Coronary artery (tissue), 2 donors: Measurements from ENCODE around the gene CAMK1.
A peak's percentile ranks its signal among the peaks of the same experiment; 100 is the strongest.

Source experiments
- DNase-seq: peaks from one replicate; pipeline ENCODE4 v3.0.0-alpha.2; 2017; ENCODE audit warnings: low spot score
- H3K27ac ChIP-seq, 2 donors: fragments of 200-600 bp; sonication (generic); one replicate each; pipeline ENCODE4 v1.5.1; 2016 to 2019
- H3K4me3 ChIP-seq: fragments of 200-600 bp; sonication (generic); 2 replicates; pipeline ENCODE4 v1.5.1; 2016; ENCODE audit warnings: mild to moderate bottlenecking, moderate library complexity
- TF ChIP-seq, protein P1 (sequence below): fragments of 200-600 bp; sonication (generic); IDR thresholded peaks from one replicate; pipeline ENCODE4 v1.5.1; 2019; ENCODE audit warnings: antibody characterized with exemption

The CAMK1 gene

DNA sequence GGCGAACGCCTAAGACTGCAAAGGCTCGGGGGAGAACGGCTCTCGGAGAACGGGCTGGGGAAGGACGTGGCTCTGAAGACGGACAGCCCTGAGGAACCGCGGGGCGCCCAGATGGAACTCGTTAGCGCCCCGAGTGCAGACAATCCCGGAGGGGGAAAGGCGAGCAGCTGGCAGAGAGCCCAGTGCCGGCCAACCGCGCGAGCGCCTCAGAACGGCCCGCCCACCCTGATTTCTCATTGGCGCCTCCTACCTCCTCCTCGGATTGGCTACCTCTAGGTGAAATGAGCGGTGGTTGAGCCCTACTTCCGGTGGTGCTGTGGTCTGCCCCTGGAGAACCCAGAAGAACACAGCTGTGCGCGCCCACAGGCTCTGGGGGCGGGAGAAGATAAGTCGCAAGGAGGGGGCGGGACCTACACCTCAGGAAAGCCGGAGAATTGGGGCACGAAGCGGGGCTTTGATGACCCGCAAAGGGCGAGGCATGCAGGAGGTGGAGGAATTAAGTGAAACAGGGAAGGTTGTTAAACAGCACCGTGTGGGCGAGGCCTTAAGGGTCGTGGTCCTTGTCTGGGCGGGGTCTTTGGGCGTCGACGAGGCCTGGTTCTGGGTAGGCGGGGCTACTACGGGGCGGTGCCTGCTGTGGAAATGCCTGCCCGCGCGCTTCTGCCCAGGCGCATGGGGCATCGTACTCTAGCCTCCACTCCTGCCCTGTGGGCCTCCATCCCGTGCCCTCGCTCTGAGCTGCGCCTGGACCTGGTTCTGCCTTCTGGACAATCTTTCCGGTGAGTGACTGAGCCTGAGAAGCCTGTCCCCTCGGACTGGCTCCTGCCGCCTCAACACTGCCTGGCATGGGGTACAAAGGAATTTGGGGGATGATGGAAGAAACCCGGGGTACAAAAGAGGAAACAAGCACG is 19.8 kb downstream of the CAMK1 start, which contains the start of gene OGG1:
Gene OGG1, plus strand, starts transcription at position 308 of the 911 bp plus-strand sequence. Its CDS starts 335 bp downstream, at position 643.
- Histone ChIP-seq H3K4me3 (peak within 1 kb of the TSS; percentile 77), H3K27ac (peak within 1 kb of the TSS; percentile 42 to 94)
- TF ChIP-seq, protein P1, sequence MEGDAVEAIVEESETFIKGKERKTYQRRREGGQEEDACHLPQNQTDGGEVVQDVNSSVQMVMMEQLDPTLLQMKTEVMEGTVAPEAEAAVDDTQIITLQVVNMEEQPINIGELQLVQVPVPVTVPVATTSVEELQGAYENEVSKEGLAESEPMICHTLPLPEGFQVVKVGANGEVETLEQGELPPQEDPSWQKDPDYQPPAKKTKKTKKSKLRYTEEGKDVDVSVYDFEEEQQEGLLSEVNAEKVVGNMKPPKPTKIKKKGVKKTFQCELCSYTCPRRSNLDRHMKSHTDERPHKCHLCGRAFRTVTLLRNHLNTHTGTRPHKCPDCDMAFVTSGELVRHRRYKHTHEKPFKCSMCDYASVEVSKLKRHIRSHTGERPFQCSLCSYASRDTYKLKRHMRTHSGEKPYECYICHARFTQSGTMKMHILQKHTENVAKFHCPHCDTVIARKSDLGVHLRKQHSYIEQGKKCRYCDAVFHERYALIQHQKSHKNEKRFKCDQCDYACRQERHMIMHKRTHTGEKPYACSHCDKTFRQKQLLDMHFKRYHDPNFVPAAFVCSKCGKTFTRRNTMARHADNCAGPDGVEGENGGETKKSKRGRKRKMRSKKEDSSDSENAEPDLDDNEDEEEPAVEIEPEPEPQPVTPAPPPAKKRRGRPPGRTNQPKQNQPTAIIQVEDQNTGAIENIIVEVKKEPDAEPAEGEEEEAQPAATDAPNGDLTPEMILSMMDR = no peak
- peak; percentile 99 for DNase-seq

DNA sequence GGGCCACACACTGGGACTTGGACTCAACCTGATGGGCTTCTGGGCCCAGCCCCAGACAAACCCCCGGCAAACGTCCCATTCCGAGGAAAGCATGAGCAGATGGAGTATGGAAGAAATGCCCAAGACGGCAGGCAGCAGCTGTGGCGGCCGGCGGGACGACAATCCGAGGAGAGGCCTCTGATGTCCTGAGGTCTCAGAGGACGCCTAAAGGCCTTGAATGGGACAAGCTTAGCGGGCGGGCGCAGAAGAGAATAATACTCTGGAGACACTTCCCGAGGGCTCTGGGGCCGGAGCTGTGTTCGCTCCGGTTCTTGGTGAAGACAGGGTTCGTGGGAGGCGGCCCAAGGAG is 20.5 kb downstream of the CAMK1 start:
- H3K4me3 ChIP-seq = peak overlapping the region; percentile 77
- DNase-seq = no peak
- H3K27ac ChIP-seq = peak overlapping the region; percentile 42 to 94
- TF ChIP-seq, protein P1 = no peak

DNA sequence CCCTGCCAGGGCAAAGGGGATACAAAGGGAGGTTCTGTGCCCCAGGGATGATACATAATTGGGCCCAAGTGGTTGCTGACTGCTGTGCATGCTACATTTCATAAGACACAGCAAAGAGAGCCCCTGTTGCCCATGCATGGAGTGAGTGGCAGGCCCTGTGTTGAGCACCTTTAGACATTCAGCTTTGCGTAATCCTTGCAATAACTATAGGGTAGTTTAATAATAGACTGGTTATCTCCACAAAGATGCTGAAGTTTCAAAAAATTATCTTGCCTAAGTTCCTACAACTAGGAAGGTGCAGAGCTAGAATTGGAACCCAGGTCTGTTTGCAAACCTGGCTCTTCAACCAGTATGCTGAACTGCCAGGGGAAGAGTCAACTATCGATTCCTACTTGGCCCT is 21.7 kb downstream of the CAMK1 start:
- DNase-seq = no peak
- H3K27ac ChIP-seq = no peak overlapping the region
- H3K4me3 ChIP-seq = no peak overlapping the region
- TF ChIP-seq, protein P1 = no peak

DNA sequence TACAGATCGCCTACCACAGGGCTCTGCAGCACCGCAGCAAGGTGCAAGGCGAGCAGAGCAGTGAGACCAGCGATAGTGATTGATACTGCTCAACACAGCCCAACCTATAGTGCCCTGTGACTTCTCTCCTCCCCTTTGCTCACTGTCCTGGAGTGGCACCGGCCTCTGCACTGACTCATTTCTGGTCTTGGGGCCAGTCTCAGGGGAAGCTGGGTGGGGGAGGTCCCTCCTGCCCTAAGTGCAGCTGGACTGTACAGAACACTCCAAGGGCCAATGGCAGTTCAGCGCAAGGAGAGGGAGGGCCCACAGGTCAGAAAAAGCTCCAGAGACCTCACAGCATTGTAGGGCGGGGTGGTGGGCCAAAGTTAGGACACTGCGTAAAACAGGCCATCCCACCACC is 22.5 kb downstream of the CAMK1 start:
- H3K4me3 ChIP-seq = no peak overlapping the region
- TF ChIP-seq, protein P1 = no peak
- H3K27ac ChIP-seq = no peak overlapping the region
- DNase-seq = no peak

DNA sequence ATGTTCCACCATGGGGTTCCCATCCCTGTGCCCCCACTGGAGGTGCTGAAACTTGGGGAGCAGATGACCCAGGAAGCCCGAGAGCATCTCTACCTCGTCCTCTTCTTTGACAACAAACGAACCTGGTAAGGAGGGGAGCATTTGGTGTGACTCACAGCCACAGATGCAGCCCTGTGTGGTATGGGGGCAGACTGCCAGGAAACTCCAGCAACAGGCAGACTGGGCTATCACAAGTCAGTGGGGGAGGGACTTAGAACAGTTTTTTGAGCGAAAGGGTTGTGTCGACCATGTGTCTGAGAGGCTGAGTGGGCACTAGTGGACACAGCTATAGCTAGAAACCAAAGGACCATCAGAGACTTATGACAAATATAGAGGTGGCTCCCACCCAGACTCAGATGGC is 23.4 kb downstream of the CAMK1 start:
- no peak for DNase-seq
- H3K27ac ChIP-seq = no peak overlapping the region

DNA sequence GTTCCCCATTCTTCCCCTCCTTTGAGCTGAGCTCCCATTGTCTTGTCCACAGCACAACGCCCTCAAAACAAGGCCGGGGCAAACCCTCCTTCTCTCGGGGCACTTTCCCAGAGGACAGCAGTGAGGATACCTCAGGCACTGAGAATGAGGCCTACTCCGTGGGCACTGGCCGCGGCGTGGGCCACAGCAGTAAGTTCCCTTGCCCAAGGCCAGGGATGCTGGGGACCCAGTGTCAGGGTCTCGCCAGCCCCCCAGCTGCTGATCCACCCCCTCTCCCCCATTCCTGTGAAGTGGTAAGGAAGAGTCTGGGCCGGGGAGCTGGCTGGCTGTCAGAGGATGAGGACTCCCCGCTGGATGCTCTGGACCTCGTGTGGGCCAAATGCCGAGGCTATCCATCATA is 24.2 kb downstream of the CAMK1 start:
- H3K27ac ChIP-seq = no peak overlapping the region
- no peak for DNase-seq
- H3K4me3 ChIP-seq = no peak overlapping the region
- TF ChIP-seq, protein P1 = no peak

More for the DNA sequence above, 23.4 kb downstream of the CAMK1 start:
- no peak overlapping the region for H3K4me3 ChIP-seq
- TF ChIP-seq, protein P1 = no peak

DNA sequence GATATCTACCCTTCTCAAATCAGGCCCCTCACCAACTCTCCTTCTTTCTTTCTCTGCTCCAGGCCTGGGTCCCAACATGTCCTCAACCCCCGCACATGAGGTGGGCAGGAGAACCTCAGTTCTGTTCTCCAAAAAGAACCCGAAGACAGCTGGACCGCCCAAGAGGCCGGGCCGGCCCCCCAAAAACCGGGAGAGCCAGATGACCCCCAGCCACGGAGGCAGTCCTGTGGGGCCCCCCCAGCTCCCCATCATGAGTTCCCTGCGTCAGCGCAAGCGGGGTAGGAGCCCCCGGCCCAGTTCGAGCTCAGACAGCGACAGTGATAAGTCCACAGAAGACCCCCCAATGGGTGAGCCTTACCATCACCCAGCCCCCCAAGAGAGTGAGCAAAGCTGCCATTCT is 25.6 kb downstream of the CAMK1 start:
- DNase-seq = no peak
- TF ChIP-seq, protein P1 = no peak
- Histone ChIP-seq H3K4me3 (no peak overlapping the region), H3K27ac (no peak overlapping the region)
